ENCODE results near the gene DEGS2. TPM values are rescaled to one million over a fixed set of nuclear protein-coding genes. Genes with fewer than 3 reads are reported as not detected.

Gene DEGS2
- total RNA-seq, 1 donor from 2014 or later: 2.5 TPM

GRCh38 chr14:100117026-100117425, 42.4 kb downstream of the DEGS2 start:
- no peaks in the 10 kb centered on the region for H3K27me3 Mint-ChIP-seq
- intact Hi-C loops (cut with micrococcal nuclease): loop anchor here (5.0 kb wide), 1 partner anchor 40 kb away; the partner anchor contains the start of gene DEGS2
- ChIA-PET POLR2A (interaction anchor here (1.0 to 1.2 kb wide), 2 partner anchors 33 to 76 kb away, joined by 3 read pairs; no protein-coding TSS in a partner anchor), CTCF (interaction anchor here (1.2 kb wide), 1 partner anchor 14 kb away, joined by 3 read pairs; no protein-coding TSS in a partner anchor)
- H3K36me3 Mint-ChIP-seq (ENCODE audit: low read depth): peaks cover 79% of the 10 kb centered on the region
- ATAC-seq (ENCODE audit: low read depth) (no peak), DNase-seq (no peak)
- no peak overlapping the region for H3K4me3 Mint-ChIP-seq
- no peaks in the 10 kb centered on the region for H3K9me3 Mint-ChIP-seq
- peaks cover 28% of the 10 kb centered on the region for H3K4me1 Mint-ChIP-seq
- no peak for TF ChIP-seq CTCF (IDR thresholded peaks at IDR 0.05)
- no peak overlapping the region for H3K27ac Mint-ChIP-seq

GRCh38 chr14:100116134-100116533, 43.3 kb downstream of the DEGS2 start:
- no peak for TF ChIP-seq CTCF (IDR thresholded peaks at IDR 0.05)
- intact Hi-C loops (cut with micrococcal nuclease): loop anchor here (5.0 kb wide), 1 partner anchor 41 kb away; the partner anchor contains the start of gene DEGS2
- Mint-ChIP-seq H3K4me3 (no peak overlapping the region), H3K27ac (no peak overlapping the region), H3K27me3 (no peaks in the 10 kb centered on the region), H3K9me3 (no peaks in the 10 kb centered on the region), H3K36me3 (ENCODE audit: low read depth) (peaks cover 80% of the 10 kb centered on the region), H3K4me1 (peaks cover 28% of the 10 kb centered on the region)
- DNase-seq (no peak), ATAC-seq (ENCODE audit: low read depth) (no peak)
- CTCF ChIA-PET: interaction anchor here (1.4 kb wide), 1 partner anchor 59 kb away, joined by 3 read pairs; no protein-coding TSS in a partner anchor
- POLR2A ChIA-PET: no interaction called here

- TF ChIP-seq CTCF (IDR thresholded peaks at IDR 0.05): no peak
- H3K27ac Mint-ChIP-seq: no peak overlapping the region
- H3K27me3 Mint-ChIP-seq: no peaks in the 10 kb centered on the region
- no peak overlapping the region for H3K4me3 Mint-ChIP-seq
- DNase-seq (no peak), ATAC-seq (ENCODE audit: low read depth) (no peak)
- peaks cover 79% of the 10 kb centered on the region for H3K36me3 Mint-ChIP-seq (ENCODE audit: low read depth)
- H3K9me3 Mint-ChIP-seq: no peaks in the 10 kb centered on the region
- intact Hi-C loops (cut with micrococcal nuclease): loop anchor here (5.0 kb wide), 1 partner anchor 42 kb away; the partner anchor contains the start of gene DEGS2
- H3K4me1 Mint-ChIP-seq: peaks cover 28% of the 10 kb centered on the region
- CTCF ChIA-PET: interaction anchor here (1.4 kb wide), 1 partner anchor 59 kb away, joined by 3 read pairs; no protein-coding TSS in a partner anchor
- POLR2A ChIA-PET: no interaction called here
Measured at GRCh38 chr14:100115726-100116125, 43.7 kb downstream of the DEGS2 start.

- ChIA-PET POLR2A (no interaction called here), CTCF (interaction anchor here (0.9 to 1.4 kb wide), 2 partner anchors 58 to 78 kb away, joined by 3 read pairs; no protein-coding TSS in a partner anchor)
- peaks cover 80% of the 10 kb centered on the region for H3K36me3 Mint-ChIP-seq (ENCODE audit: low read depth)
- intact Hi-C loops (cut with micrococcal nuclease): loop anchor here (5.0 kb wide), 1 partner anchor 42 kb away; the partner anchor contains the start of gene DEGS2
- no peaks in the 10 kb centered on the region for H3K27me3 Mint-ChIP-seq
- no peak for DNase-seq
- no peak overlapping the region for H3K4me3 Mint-ChIP-seq
- no peak overlapping the region for H3K27ac Mint-ChIP-seq
- no peaks in the 10 kb centered on the region for H3K9me3 Mint-ChIP-seq
- TF ChIP-seq CTCF (IDR thresholded peaks at IDR 0.05): no peak
- no peak for ATAC-seq (ENCODE audit: low read depth)
- peaks cover 28% of the 10 kb centered on the region for H3K4me1 Mint-ChIP-seq
Measured at GRCh38 chr14:100115236-100115635, 44.2 kb downstream of the DEGS2 start.

GRCh38 chr14:100114109-100114765, 45.2 kb downstream of the DEGS2 start:
- no peak overlapping the region for H3K27ac Mint-ChIP-seq
- POLR2A ChIA-PET: no interaction called here

More at GRCh38 chr14:100114109-100114765, 45.2 kb downstream of the DEGS2 start:
- intact Hi-C loops (cut with micrococcal nuclease): no loop called here
- Mint-ChIP-seq H3K4me1 (peaks cover 31% of the 10 kb centered on the region), H3K27me3 (no peaks in the 10 kb centered on the region), H3K9me3 (no peaks in the 10 kb centered on the region), H3K36me3 (ENCODE audit: low read depth) (peaks cover 78% of the 10 kb centered on the region), H3K4me3 (no peak overlapping the region)
- TF ChIP-seq CTCF (IDR thresholded peaks at IDR 0.05): no peak
- CTCF ChIA-PET: interaction anchor here (0.9 kb wide), 1 partner anchor 79 kb away, joined by 3 read pairs; no protein-coding TSS in a partner anchor
- no peak for ATAC-seq (ENCODE audit: low read depth)
- DNase-seq: no peak

Measured in activated B cell treated with CpG ODN at 0.5 μM for 24 hours (primary cell).